ENCODE data around the gene WDR6.

DNA sequence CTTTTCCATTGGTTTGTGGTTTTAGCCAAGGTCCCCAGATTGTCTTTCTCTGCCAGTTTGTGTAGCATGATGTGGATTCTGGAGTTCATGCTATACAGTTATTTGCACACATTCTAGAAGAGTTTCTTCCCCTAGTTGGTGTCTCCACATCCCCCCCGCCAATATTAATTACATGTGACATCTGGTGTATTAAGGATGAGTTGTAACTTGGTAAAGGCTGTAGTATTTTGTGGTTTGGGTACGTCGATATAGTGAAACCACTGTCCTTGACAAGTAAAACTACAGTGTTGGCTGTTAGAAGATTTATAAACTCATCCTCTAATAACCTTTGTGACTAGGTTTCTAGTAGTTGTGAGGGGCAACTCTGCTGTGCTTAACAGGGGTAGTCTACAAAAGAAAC lies 40.8 kb upstream of the WDR6 start:
- TF ChIP-seq SP1 (IDR thresholded peaks at IDR 0.05) = no peak
- TF ChIP-seq, protein P1, sequence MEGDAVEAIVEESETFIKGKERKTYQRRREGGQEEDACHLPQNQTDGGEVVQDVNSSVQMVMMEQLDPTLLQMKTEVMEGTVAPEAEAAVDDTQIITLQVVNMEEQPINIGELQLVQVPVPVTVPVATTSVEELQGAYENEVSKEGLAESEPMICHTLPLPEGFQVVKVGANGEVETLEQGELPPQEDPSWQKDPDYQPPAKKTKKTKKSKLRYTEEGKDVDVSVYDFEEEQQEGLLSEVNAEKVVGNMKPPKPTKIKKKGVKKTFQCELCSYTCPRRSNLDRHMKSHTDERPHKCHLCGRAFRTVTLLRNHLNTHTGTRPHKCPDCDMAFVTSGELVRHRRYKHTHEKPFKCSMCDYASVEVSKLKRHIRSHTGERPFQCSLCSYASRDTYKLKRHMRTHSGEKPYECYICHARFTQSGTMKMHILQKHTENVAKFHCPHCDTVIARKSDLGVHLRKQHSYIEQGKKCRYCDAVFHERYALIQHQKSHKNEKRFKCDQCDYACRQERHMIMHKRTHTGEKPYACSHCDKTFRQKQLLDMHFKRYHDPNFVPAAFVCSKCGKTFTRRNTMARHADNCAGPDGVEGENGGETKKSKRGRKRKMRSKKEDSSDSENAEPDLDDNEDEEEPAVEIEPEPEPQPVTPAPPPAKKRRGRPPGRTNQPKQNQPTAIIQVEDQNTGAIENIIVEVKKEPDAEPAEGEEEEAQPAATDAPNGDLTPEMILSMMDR (IDR thresholded peaks at IDR 0.05; ENCODE audit: low read depth, low read length, missing input control) = no peak
- no peak for TF ChIP-seq GABPA (IDR thresholded peaks at IDR 0.05 in 1 of 2, conservative IDR thresholded peaks at IDR 0.05 in 1 of 2)
- TF ChIP-seq JUND (IDR thresholded peaks at IDR 0.05) = no peak
- TF ChIP-seq TAF1 (conservative IDR thresholded peaks at IDR 0.05) = no peak
- TF ChIP-seq, protein P2, sequence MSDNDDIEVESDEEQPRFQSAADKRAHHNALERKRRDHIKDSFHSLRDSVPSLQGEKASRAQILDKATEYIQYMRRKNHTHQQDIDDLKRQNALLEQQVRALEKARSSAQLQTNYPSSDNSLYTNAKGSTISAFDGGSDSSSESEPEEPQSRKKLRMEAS (IDR thresholded peaks at IDR 0.05) = no peak
- TF ChIP-seq YY1 (IDR thresholded peaks at IDR 0.05) = no peak
- TF ChIP-seq, protein P3, sequence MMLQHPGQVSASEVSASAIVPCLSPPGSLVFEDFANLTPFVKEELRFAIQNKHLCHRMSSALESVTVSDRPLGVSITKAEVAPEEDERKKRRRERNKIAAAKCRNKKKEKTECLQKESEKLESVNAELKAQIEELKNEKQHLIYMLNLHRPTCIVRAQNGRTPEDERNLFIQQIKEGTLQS (IDR thresholded peaks at IDR 0.05) = no peak
- no peak for TF ChIP-seq RAD21 (IDR thresholded peaks at IDR 0.05)
- no peak for TF ChIP-seq HNF4G (IDR thresholded peaks at IDR 0.05)
- TF ChIP-seq, protein P4, sequence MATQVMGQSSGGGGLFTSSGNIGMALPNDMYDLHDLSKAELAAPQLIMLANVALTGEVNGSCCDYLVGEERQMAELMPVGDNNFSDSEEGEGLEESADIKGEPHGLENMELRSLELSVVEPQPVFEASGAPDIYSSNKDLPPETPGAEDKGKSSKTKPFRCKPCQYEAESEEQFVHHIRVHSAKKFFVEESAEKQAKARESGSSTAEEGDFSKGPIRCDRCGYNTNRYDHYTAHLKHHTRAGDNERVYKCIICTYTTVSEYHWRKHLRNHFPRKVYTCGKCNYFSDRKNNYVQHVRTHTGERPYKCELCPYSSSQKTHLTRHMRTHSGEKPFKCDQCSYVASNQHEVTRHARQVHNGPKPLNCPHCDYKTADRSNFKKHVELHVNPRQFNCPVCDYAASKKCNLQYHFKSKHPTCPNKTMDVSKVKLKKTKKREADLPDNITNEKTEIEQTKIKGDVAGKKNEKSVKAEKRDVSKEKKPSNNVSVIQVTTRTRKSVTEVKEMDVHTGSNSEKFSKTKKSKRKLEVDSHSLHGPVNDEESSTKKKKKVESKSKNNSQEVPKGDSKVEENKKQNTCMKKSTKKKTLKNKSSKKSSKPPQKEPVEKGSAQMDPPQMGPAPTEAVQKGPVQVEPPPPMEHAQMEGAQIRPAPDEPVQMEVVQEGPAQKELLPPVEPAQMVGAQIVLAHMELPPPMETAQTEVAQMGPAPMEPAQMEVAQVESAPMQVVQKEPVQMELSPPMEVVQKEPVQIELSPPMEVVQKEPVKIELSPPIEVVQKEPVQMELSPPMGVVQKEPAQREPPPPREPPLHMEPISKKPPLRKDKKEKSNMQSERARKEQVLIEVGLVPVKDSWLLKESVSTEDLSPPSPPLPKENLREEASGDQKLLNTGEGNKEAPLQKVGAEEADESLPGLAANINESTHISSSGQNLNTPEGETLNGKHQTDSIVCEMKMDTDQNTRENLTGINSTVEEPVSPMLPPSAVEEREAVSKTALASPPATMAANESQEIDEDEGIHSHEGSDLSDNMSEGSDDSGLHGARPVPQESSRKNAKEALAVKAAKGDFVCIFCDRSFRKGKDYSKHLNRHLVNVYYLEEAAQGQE (IDR thresholded peaks at IDR 0.05) = no peak
- TF ChIP-seq FOXA1 (IDR thresholded peaks at IDR 0.05) = no peak

Measured in liver (tissue), 3 donors.